Epithelial cell of esophagus (primary cell): ENCODE data around the gene CHD9.
A peak's percentile ranks its signal among the peaks of the same experiment; 100 is the strongest.
"Not testable (repeated sequence)": the region's sequence is repeated elsewhere in the genome, so short reads cannot be mapped to it uniquely, and the experiment has no call there.

Experiments
- DNase-seq: peaks from one replicate; pipeline ENCODE4 v3.0.0; 2010; ENCODE audit warnings: low read depth
- H3K4me3 ChIP-seq: 2 replicates; pipeline ENCODE4 v1.5.1; 2011; ENCODE audit warnings: mild to moderate bottlenecking, low read length, control low read depth
- CTCF ChIP-seq: IDR thresholded peaks from 2 replicates; pipeline ENCODE4 v1.5.1; 2011; ENCODE audit warnings: low read depth, mild to moderate bottlenecking, low read length, control low read depth, inconsistent platforms; ENCODE audit not compliant: insufficient read depth; ENCODE audit errors: missing control alignments

The CHD9 gene

GRCh38 chr16:53048139-53048915, 6.5 kb upstream of the CHD9 start:
- TF ChIP-seq CTCF: no peak
- no peak for DNase-seq
- no peak overlapping the region for H3K4me3 ChIP-seq

GRCh38 chr16:53051255-53051654, 3.5 kb upstream of the CHD9 start:
- not testable (repeated sequence) for H3K4me3 ChIP-seq, DNase-seq

- no peak for TF ChIP-seq CTCF
- peak within 1 kb of the TSS; percentile 53 for H3K4me3 ChIP-seq
- peak; percentile 99 for DNase-seq
These were observed 2.0 kb upstream of the CHD9 start, which contains the start of gene CHD9NB for GRCh38 chr16:53052519-53053501. TSS of gene CHD9NB (minus strand) at chr16:53052897. CDS start at chr16:53044158, 8,739 bp downstream.

GRCh38 chr16:53053967-53054669, 673 bp upstream of the CHD9 start:
- DNase-seq: peak; percentile 30
- TF ChIP-seq CTCF: no peak
- peak overlapping the region; percentile 83 for H3K4me3 ChIP-seq

- DNase-seq: peak; percentile 37
These were observed 975 bp downstream of the CHD9 start for GRCh38 chr16:53055541-53056391.

GRCh38 chr16:53056392-53056881, 1.6 kb downstream of the CHD9 start:
- peak overlapping the region; percentile 83 for H3K4me3 ChIP-seq
- no peak for DNase-seq
- TF ChIP-seq CTCF: no peak

More at GRCh38 chr16:53055541-53056391, 975 bp downstream of the CHD9 start:
- H3K4me3 ChIP-seq: peak overlapping the region; percentile 83
- no peak for TF ChIP-seq CTCF
